Stimulated activated CD8-positive, alpha-beta memory T cell treated with anti-CD3 and anti-CD28 coated beads, Interleukin-4, amount 100 ng/mL, for 4 hours (primary cell): ENCODE results near the gene DPF3.
"Not testable (repeated sequence)": the region's sequence is repeated elsewhere in the genome, so short reads cannot be mapped to it uniquely, and the experiment has no call there.

Experiments
- DNase-seq, 2 donors: peaks; one replicate each; pipeline ENCODE4 v3.0.0-alpha.2; 2020; ENCODE audit warnings: low read depth in 2 of 2, low spot score in 1 of 2

Gene DPF3

GRCh38 chr14:72881543-72881942 lies 12.4 kb downstream of the DPF3 start:
- no peak for DNase-seq

DNA sequence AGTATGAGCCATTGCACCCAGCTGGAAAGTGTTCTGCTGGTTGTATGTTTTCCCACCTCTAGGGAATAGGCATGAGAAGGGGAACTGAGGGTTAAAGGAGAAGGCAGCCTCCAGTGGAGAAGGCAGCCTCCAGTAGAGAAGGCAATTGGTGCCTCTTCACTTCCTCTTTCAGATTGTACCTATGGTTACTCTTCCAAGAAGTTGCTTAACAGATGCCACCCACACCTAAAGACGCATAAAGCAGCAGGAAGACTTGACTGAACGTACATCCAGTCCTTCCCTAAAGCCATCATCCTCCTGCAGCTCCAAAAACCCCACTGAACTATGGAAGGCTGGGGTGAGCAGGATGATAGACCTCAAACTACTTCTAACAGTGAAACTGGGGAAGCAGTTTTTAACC lies 13.1 kb downstream of the DPF3 start:
- DNase-seq, result no peak

GRCh38 chr14:72880164-72880563 lies 13.7 kb downstream of the DPF3 start:
- DNase-seq, result no peak

- no peak for DNase-seq
Observed at GRCh38 chr14:72879431-72879830, 14.5 kb downstream of the DPF3 start.

- no peak for DNase-seq
Observed at GRCh38 chr14:72878746-72879145, 15.2 kb downstream of the DPF3 start.

- no peak for DNase-seq
Observed at GRCh38 chr14:72876710-72877063, 17.2 kb downstream of the DPF3 start.

DNA sequence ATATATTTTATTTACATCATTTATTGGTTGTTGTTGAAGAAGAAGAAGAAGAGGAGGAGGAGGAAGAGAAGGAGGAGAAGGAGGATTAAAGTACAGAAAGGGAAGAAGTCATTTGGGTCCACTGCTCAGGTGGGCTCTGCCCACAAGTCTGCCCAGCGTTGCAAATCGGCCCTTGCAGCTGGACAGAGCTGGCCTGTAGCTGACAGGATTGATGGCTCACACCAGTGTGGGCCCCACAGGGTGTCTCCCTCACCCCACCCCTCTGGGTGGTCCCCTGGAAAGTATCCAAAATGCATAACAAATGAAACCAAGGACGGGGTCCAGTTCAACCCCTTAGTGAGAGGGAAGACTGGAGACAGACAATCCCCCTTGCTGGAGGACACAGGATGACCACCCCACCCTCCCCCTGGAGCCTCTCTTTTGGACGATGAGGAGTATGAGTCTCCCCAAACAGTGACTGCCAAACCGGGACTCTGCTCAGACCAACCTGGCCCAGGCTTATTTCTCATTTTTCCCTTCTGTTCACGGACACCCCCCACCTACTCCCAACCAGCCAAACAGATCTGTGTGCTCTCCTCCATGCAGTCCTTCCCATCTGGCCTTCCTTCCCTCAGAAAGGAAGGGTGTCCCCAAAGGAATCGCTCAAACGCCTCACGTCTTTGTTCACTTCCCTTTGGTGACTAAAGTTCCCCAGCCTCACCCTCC lies 17.7 kb downstream of the DPF3 start:
- DNase-seq, result no peak

- not testable (repeated sequence) for DNase-seq
Observed at GRCh38 chr14:72870878-72871277, 23.0 kb downstream of the DPF3 start.

DNA sequence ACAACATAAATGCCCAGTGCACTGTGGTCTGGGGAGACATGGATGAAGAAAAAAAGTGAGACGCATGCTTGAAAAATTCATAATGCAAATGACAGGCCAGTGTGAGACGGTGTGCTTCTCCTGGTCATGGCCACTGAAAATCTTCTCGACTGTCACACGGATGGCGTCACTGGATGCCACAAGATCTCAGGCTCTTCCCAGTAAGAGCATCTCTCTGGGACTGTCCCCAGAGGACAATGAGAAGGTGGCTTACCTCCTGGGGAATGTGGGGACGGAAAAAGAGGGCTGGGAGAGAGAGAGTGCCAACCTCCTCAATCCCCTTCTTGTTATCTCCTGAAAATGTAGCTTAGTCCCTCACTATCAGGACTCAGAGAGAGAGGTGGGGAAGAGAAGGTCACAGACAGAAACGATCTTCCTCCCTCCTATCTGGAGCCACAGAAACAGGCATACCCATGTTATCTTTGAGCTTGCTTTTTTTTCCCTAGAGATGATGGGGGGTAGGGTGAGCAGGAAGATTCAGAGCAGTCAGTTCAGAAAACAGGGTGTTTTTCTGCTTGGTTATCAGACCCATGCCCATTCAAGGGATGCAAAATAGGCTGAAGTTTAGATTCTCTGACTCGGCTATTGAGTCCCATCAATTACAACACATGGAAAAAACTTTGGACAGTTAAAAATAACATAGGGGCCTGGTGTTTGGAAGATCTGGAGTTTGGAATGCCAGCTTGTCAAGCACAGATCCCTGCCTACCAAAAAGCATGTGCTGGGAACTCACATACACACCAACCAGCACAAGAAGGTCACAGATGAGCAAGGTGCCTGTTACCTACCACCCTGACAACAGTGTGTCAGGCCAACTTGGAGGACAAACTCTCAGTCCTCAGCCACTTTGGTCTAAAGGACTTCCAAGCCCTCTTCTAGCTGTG lies 24.2 kb downstream of the DPF3 start:
- no peak for DNase-seq

GRCh38 chr14:72868500-72868899 lies 25.4 kb downstream of the DPF3 start:
- DNase-seq, result no peak

GRCh38 chr14:72864712-72865365 lies 29.1 kb downstream of the DPF3 start:
- no peak for DNase-seq

DNA sequence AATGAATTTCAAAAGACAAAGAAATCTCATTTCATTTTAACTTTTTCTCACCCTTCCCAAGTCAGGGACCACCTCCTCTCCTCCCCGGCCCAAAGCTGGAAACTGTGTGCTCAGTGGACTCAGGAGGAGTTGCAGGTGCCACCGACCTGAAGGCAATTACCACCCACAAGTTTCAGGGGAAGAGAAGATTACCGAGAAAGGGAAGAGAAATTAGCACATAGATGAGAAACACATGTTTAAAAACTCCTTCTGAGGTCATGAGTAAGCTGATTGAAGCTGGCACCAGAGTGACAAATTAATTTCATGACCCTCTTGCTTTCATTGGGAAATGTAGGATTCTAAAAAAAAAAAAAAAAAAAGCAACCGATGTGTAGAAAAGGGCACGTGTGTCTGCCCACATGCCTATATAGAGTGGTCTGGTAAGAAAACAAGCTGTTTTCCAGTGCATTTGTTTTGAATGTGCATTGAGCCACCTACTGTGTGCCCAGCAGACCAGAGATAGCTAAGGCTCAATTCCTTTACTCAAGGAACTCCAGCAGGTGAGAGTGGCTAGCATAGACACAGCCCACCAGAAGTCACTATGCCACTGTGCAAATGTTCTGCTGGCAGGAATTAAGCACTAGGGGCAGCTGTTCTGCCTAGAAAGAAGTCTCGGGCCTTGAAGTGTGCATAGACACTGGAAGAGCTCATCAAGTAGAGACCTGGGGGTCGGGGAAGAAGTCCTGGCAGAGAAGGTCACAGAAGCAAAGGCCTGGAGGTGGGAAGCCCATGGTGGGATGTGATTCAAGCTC lies 30.5 kb downstream of the DPF3 start:
- DNase-seq, result no peak

GRCh38 chr14:72856530-72857266 lies 37.2 kb downstream of the DPF3 start:
- DNase-seq, result no peak

GRCh38 chr14:72855913-72856312 lies 38.0 kb downstream of the DPF3 start:
- no peak for DNase-seq

- no peak for DNase-seq
Observed at GRCh38 chr14:72852194-72852593, 41.7 kb downstream of the DPF3 start.

- no peak for DNase-seq
Observed at GRCh38 chr14:72851635-72852034, 42.3 kb downstream of the DPF3 start.

GRCh38 chr14:72850360-72850759 lies 43.5 kb downstream of the DPF3 start:
- no peak for DNase-seq

DNA sequence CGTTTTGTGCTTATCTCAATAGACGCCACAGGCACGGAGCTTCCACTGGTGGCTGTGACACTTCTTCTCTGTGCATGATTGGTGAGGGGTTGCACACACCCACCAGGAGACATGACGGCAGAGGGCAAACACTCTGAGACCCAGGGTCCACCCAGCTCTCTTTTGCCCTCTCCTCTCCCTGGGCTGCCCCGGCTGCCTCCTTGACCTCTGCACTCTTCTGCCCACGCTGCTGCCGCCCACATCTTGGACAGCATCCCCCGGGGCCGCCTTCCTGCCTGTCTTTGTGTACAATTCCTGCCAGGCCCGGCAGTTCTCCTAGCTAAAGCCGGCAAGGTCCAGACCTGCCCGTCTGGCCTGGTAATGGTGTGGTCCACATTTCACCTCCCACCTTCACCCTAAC lies 44.7 kb downstream of the DPF3 start:
- DNase-seq, result no peak

GRCh38 chr14:72847721-72848120 lies 46.2 kb downstream of the DPF3 start:
- DNase-seq, result no peak

GRCh38 chr14:72845683-72846082 lies 48.2 kb downstream of the DPF3 start:
- DNase-seq, result no peak

GRCh38 chr14:72845196-72845595 lies 48.7 kb downstream of the DPF3 start:
- no peak for DNase-seq
